Esophagus muscularis mucosa (tissue), 4 donors: ENCODE results near the gene ASXL2. TPM values are rescaled to one million over a fixed set of nuclear protein-coding genes. Genes with fewer than 3 reads are reported as not detected.

Experiments
- DNase-seq: peaks from one replicate; pipeline ENCODE4 v3.0.0-alpha.2; 2017; ENCODE audit errors: extremely low spot score
- H3K27ac ChIP-seq, 4 donors: fragments of 200-600 bp; sonication (generic); replicated peaks in 1 of 4; 1 replicate in 3 of 4; 2 replicates in 1 of 4; pipeline ENCODE4 v1.5.1; 2016 to 2019; ENCODE audit warnings: mild to moderate bottlenecking in 1 of 4
- H3K27me3 ChIP-seq, 4 donors: fragments of 200-600 bp; sonication (generic); one replicate each; pipeline versions ENCODE4 v1.5.1 to v1.6.0; 2016 to 2019
- H3K36me3 ChIP-seq, 4 donors: fragments of 200-600 bp; sonication (generic); one replicate each; pipeline ENCODE4 v1.5.1; 2016 to 2019
- H3K4me1 ChIP-seq, 4 donors: fragments of 200-600 bp; sonication (generic); one replicate each; pipeline ENCODE4 v1.5.1; 2016 to 2019
- H3K4me3 ChIP-seq, 4 donors: fragments of 200-600 bp; sonication (generic); 1 replicate in 2 of 4; 2 replicates in 2 of 4; pipeline ENCODE4 v1.5.1; 2016 to 2019; ENCODE audit warnings: mild to moderate bottlenecking in 4 of 4, moderate library complexity in 1 of 4
- H3K9me3 ChIP-seq, 4 donors: fragments of 200-600 bp; sonication (generic); 1 replicate in 3 of 4; 2 replicates in 1 of 4; pipeline ENCODE4 v1.5.1; 2016 to 2019
- EP300 ChIP-seq: sonication (generic); formaldehyde crosslinking; IDR thresholded peaks from one replicate; pipeline ENCODE4 v1.6.1; 2017; ENCODE audit warnings: antibody characterized with exemption
- POLR2A ChIP-seq: fragments of 450-650 bp; IDR thresholded peaks from one replicate; pipeline ENCODE4 v1.6.1; 2017; ENCODE audit warnings: antibody characterized with exemption, moderate library complexity, mild to moderate bottlenecking, low read depth
- POLR2AphosphoS5 ChIP-seq, 2 donors: sonication (generic); formaldehyde crosslinking; IDR thresholded peaks; one replicate each; pipeline ENCODE4 v1.6.1; 2017; ENCODE audit warnings: antibody characterized with exemption in 2 of 2
- WGBS: methylation state at CpG from one replicate; pipeline ENCODE4 v1.1.5; 2018; 5-methylcytosine and 5-hydroxymethylcytosine counted together
- intact Hi-C: fragments of 100-400 bp; cut with DNase I; formaldehyde crosslinking; loops from one replicate; pipeline ENCODE4 v1.15.1; 2023
- total RNA-seq, 4 donors: library from RNA; depleted of rRNA; stranded (reverse); fragments of >200 nt; gene quantifications; one replicate each; pipeline versions ENCODE4 v1.1.0 to v1.2.1, GENCODE V29; 2016
- TF ChIP-seq, protein P1 (sequence below), 3 experiments: fragments of 200-600 bp in 2 of 3; fragments of 450-650 bp in 1 of 3; sonication (generic) in 2 of 3; IDR thresholded peaks; one replicate each; pipeline ENCODE4 v1.5.1; 2017 to 2019; ENCODE audit warnings: antibody characterized with exemption in 3 of 3, mild to moderate bottlenecking in 2 of 3, moderate library complexity in 1 of 3

ASXL2 gene
- total RNA-seq, 4 donors from 2014 or later, result 17.4 to 25.1 (median 20.5) TPM

- Histone ChIP-seq H3K27ac (no peak overlapping the region), H3K27me3 (no peaks in the 10 kb centered on the region), H3K9me3 (no peaks in the 10 kb centered on the region), H3K36me3 (no peaks in the 10 kb centered on the region), H3K4me3 (no peak overlapping the region), H3K4me1 (peaks cover 6 to 13% (median 9%) of the 10 kb centered on the region in 4 donors)
- no peak for DNase-seq
- intact Hi-C loops, result loop anchor here (5.0 kb wide), 1 partner anchor 93 kb away; no protein-coding TSS in a partner anchor
- TF ChIP-seq POLR2A, result no peak
- TF ChIP-seq, protein P1, sequence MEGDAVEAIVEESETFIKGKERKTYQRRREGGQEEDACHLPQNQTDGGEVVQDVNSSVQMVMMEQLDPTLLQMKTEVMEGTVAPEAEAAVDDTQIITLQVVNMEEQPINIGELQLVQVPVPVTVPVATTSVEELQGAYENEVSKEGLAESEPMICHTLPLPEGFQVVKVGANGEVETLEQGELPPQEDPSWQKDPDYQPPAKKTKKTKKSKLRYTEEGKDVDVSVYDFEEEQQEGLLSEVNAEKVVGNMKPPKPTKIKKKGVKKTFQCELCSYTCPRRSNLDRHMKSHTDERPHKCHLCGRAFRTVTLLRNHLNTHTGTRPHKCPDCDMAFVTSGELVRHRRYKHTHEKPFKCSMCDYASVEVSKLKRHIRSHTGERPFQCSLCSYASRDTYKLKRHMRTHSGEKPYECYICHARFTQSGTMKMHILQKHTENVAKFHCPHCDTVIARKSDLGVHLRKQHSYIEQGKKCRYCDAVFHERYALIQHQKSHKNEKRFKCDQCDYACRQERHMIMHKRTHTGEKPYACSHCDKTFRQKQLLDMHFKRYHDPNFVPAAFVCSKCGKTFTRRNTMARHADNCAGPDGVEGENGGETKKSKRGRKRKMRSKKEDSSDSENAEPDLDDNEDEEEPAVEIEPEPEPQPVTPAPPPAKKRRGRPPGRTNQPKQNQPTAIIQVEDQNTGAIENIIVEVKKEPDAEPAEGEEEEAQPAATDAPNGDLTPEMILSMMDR (IDR thresholded peaks at IDR 0.05), result peak; percentile 64 to 80 (median 68)
- 40% methylated on average over 6 of the region's 6 CpGs for WGBS
Observed at GRCh38 chr2:25700221-25700660, 178.0 kb downstream of the ASXL2 start.

DNA sequence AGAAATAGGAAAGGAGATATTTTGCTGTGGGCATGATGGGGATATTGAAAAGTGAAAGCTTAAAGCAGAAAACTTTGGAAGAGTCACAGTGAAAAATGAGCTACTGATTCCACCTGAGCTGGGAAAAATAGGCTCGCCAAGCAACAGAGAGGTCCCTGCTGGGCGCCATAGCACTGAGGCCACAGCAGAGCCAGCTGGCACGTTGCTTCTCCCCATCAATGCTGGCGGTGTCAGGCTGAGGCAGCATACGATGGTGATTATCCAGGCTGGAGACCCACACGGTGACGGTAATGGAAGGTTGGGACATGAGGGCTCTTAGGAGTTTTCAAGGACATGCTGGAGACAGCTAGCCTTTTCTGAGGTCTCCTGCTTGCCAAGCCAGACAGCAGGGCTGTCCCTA lies 179.1 kb downstream of the ASXL2 start:
- H3K9me3 ChIP-seq, result no peaks in the 10 kb centered on the region
- H3K36me3 ChIP-seq, result no peaks in the 10 kb centered on the region
- DNase-seq, result no peak
- H3K27me3 ChIP-seq, result no peaks in the 10 kb centered on the region
- H3K4me3 ChIP-seq, result no peak overlapping the region
- intact Hi-C loops, result no loop called here
- 84% methylated on average over 7 of the region's 7 CpGs for WGBS
- TF ChIP-seq EP300 (no peak), POLR2A (no peak), POLR2AphosphoS5 (IDR thresholded peaks at IDR 0.05) (no peak)
- TF ChIP-seq, protein P1 (IDR thresholded peaks at IDR 0.05), result no peak
- peaks cover 6 to 13% (median 9%) of the 10 kb centered on the region in 4 donors for H3K4me1 ChIP-seq
- H3K27ac ChIP-seq, result no peak overlapping the region

DNA sequence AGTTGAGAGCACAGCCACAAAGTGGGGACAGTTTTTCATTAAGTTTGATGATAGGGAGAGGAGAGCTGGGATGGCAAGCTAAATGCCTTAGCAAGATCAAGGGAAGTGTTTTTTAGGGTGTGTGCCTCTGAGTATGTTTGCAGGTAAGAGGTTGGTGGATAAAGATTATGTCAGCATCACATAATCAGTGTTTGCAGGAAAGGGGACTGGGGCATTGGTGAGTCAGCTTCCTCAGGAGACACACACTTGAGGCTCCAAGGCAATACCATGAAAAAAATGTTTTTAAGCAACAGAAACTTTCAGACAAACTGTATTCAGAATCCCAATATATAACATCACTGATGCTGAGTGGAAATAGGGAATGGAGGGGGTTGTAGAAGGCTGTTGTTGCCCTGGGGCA lies 179.5 kb downstream of the ASXL2 start:
- no peak overlapping the region for H3K4me3 ChIP-seq
- H3K36me3 ChIP-seq, result no peaks in the 10 kb centered on the region
- H3K9me3 ChIP-seq, result no peaks in the 10 kb centered on the region
- intact Hi-C loops, result no loop called here
- H3K27me3 ChIP-seq, result no peaks in the 10 kb centered on the region
- DNase-seq, result no peak
- H3K4me1 ChIP-seq, result peaks cover 6 to 13% (median 9%) of the 10 kb centered on the region in 4 donors
- TF ChIP-seq, protein P1 (IDR thresholded peaks at IDR 0.05), result no peak
- TF ChIP-seq EP300, result no peak
- TF ChIP-seq POLR2AphosphoS5 (IDR thresholded peaks at IDR 0.05), result no peak
- no peak for TF ChIP-seq POLR2A
- no peak overlapping the region for H3K27ac ChIP-seq

GRCh38 chr2:25697559-25698341 lies 180.5 kb downstream of the ASXL2 start:
- no peak for DNase-seq
- TF ChIP-seq POLR2AphosphoS5 (IDR thresholded peaks at IDR 0.05), result no peak
- TF ChIP-seq EP300, result no peak
- TF ChIP-seq, protein P1 (IDR thresholded peaks at IDR 0.05), result no peak
- no peak for TF ChIP-seq POLR2A
- H3K36me3 ChIP-seq, result no peaks in the 10 kb centered on the region
- no peaks in the 10 kb centered on the region for H3K27me3 ChIP-seq
- no peaks in the 10 kb centered on the region for H3K9me3 ChIP-seq
- WGBS, result 51% methylated on average over 17 of the region's 17 CpGs
- peaks cover 6 to 13% (median 9%) of the 10 kb centered on the region in 4 donors for H3K4me1 ChIP-seq
- no peak overlapping the region for H3K27ac ChIP-seq
- peak overlapping the region in 1 of 4 donors; percentile 2 for H3K4me3 ChIP-seq
- intact Hi-C loops, result no loop called here
